Choroid plexus epithelial cell (primary cell): ENCODE measurements around the gene SIRT1.

Experiments
- DNase-seq: peaks from one replicate; pipeline ENCODE4 v3.0.0-alpha.2; 2010; ENCODE audit warnings: low read depth
- H3K4me3 ChIP-seq: 2 replicates; pipeline ENCODE4 v1.5.1; 2011; ENCODE audit warnings: low read depth, mild to moderate bottlenecking, control low read depth, low read length, moderate library complexity
- TF ChIP-seq, protein P1 (sequence below): conservative IDR thresholded peaks from 2 replicates; pipeline ENCODE4 v1.5.1; 2011; ENCODE audit warnings: low read depth, mild to moderate bottlenecking, control low read depth, inconsistent platforms, low read length, moderate library complexity

The SIRT1 gene

DNA sequence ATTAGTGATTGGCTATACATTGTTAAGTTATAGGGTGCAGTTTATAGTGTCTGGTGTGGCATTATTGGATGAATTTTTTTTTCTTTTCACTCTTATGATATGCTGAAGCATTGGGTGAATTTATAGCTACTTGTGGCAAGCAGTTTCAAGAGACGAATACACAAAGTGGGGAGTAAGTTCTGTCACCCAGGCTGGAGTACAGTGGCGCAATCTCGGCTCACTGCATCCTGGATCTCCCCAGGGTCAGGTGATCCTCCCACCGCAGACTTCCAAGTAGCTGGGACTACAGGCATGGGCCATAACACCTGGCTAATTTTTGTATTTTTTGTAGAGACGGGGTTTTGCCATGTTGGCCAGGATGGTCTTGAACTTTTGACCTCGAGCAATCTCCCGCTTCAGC is 6.3 kb upstream of the SIRT1 start:
- no peak overlapping the region for H3K4me3 ChIP-seq
- DNase-seq = no peak
- TF ChIP-seq, protein P1, sequence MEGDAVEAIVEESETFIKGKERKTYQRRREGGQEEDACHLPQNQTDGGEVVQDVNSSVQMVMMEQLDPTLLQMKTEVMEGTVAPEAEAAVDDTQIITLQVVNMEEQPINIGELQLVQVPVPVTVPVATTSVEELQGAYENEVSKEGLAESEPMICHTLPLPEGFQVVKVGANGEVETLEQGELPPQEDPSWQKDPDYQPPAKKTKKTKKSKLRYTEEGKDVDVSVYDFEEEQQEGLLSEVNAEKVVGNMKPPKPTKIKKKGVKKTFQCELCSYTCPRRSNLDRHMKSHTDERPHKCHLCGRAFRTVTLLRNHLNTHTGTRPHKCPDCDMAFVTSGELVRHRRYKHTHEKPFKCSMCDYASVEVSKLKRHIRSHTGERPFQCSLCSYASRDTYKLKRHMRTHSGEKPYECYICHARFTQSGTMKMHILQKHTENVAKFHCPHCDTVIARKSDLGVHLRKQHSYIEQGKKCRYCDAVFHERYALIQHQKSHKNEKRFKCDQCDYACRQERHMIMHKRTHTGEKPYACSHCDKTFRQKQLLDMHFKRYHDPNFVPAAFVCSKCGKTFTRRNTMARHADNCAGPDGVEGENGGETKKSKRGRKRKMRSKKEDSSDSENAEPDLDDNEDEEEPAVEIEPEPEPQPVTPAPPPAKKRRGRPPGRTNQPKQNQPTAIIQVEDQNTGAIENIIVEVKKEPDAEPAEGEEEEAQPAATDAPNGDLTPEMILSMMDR = no peak

DNA sequence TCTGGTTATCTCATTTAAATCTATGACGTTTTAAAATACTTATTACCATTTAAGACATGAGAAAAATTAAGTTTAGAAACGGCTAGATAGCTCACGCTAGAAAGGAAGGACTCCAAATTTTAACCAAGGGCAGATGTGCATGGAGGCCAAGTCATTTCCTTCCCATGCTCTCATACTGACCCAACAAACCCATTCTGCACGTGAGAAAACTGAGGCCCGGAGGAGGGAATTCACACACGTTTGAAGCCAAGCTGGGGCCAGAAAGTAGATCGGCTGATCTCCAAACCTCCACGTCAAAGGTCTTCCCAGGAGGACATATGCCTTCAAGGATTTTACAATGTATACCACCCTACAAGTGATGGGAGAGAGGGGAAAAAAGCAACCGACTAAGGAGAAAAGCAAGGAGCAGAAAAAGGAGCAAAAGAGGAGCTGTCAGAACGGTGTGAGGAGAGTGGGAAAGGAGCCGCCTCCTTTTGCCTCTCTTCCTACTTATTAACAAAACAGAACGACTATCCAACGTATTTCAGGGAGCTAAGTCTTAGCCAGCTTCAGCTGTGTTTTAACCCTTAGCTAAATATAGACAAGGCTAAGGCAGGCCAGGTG is 645 bp upstream of the SIRT1 start:
- DNase-seq = no peak
- TF ChIP-seq, protein P1 = no peak
- peak overlapping the region; percentile 84 for H3K4me3 ChIP-seq

DNA sequence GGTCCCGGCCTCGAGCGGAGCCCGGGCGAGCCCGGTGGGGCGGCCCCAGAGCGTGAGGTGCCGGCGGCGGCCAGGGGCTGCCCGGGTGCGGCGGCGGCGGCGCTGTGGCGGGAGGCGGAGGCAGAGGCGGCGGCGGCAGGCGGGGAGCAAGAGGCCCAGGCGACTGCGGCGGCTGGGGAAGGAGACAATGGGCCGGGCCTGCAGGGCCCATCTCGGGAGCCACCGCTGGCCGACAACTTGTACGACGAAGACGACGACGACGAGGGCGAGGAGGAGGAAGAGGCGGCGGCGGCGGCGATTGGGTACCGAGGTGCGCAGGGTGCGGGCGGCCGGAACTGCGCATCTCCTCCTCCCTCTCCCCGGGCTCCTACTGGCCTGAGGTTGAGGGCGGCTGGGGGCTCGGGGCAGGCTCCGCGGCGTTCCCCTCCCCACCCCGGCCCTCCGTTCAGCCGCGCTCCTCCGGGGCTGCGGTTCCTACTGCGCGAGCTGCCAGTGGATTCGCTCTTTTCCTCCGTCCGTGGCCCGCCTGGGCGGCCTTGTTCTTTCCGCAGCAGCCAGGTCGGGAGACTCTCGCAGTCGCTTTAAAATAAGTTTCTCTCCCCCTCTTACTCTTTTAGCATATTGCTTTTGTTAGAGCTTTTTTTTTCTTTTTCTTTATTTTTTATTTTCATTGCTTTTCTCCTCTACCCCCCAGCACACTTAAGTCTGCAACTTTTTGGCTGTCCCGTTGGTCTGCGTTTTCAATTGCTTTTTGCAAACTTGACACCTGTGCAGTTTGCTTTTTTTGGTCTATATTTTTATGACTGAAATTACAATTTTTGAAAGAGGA is 600 bp downstream of the SIRT1 start:
- TF ChIP-seq, protein P1 = no peak
- peak overlapping the region; percentile 84 for H3K4me3 ChIP-seq
- DNase-seq = peak; percentile 71

DNA sequence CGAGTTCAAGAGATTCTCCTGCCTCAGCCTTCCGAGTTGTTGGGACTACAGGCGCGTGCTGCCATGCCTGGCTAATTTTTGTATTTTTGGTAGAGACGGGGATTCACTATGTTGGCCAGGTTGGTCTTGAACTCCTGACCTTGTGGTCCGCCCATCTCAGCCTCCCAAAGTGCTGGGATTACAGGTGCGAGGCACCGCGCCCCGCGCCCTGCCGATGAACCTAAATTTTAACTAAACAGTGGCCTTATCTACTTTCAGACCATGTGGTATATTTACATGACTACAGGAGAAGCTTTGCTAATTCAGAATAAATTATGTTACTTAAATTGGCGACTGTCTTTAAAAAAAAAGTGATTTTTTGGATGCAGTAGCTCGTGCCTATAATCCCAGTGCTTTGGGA is 9.2 kb downstream of the SIRT1 start:
- H3K4me3 ChIP-seq = no peak overlapping the region
- TF ChIP-seq, protein P1 = no peak
- DNase-seq = no peak

DNA sequence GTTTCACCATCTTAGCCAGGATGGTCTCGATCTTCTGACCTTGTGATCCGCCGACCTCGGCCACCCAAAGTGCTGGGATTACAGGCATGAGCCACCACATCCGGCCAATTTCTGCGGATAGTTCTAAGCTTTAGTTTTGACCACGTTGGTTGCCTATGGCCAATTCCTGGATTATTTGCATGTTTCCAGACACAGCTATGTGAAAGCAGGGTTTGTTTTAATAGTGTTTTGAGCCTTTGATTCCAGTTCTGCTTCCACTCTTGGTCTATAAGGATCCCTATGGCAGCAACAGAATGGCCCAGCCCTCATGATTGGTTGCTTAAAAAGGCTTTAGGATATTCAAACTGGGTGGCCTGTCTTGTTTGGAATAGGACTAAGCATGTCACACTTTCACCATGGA is 19.1 kb downstream of the SIRT1 start:
- H3K4me3 ChIP-seq = no peak overlapping the region
- no peak for DNase-seq
- TF ChIP-seq, protein P1 = no peak

DNA sequence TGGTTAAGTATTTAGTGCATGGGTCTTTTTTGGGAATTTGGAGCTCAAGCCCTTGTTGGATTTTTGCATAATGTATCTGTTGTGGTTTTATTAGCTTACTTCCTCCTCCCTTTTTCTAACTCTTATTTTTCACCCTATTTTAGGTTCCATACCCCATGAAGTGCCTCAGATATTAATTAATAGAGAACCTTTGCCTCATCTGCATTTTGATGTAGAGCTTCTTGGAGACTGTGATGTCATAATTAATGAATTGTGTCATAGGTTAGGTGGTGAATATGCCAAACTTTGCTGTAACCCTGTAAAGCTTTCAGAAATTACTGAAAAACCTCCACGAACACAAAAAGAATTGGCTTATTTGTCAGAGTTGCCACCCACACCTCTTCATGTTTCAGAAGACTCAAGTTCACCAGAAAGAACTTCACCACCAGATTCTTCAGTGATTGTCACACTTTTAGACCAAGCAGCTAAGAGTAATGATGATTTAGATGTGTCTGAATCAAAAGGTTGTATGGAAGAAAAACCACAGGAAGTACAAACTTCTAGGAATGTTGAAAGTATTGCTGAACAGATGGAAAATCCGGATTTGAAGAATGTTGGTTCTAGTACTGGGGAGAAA is 28.0 kb downstream of the SIRT1 start:
- TF ChIP-seq, protein P1 = no peak
- no peak overlapping the region for H3K4me3 ChIP-seq
- peak; percentile 28 for DNase-seq
